Effector CD4-positive, alpha-beta T cell (primary cell): Measurements from ENCODE around the gene WDR37.

Experiments used
- DNase-seq: peaks from one replicate; pipeline ENCODE4 v3.0.0-alpha.2; 2020

Gene WDR37

DNA sequence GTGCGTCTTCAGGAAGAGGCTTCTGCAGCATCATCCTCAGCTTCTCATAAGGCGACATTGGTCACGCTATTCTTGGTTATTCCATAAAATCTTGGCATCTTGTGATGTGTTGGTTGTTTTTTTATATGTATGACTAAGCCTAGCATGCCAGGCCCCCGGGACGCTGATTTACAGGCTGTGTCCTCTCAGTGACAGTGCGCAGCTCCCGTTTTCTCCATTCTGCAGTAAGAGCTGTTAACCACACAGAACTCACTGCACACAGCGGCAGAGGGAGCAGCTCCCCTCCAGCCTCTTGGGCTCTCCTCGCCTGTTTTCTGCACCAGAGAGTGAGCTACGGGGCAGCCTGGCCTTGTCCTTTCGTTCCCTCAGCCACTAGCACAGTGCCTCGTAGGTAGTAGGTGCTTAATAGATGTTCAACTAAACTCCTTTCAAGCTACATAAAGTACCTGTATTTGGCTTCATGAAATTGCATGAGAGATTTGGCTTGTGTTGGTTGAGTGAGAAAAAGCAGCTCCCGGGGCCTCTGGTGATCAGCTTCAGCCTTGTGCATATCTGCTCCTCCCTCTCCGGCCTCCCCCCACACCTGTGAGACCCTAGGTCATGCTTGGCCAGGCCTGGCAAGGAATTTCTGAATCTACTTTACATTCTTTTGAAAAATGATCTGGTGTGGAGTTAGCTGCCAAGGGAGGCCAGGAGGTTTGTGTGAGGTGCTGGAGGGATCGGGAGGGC lies 116.2 kb downstream of the WDR37 start:
- DNase-seq, result no peak

DNA sequence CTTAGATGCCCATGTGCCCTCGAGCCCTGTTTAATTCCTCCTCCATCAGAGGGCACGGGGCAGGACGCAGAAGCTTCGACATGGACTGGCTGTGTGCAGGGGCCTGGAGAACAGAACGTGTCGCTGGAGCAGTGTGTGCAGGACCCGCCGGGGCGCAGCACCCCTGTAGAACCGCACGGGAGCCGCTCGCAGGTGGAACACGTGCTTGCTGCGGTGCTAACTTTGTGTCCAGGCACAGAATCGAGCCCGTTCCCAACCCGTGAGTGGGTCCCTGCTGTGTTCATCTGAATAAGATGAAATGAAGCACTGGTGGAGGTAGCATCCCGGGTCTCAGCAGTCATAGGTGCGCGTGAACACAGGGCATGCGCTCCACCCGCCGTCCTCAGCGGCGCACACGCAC lies 116.9 kb downstream of the WDR37 start:
- no peak for DNase-seq

DNA sequence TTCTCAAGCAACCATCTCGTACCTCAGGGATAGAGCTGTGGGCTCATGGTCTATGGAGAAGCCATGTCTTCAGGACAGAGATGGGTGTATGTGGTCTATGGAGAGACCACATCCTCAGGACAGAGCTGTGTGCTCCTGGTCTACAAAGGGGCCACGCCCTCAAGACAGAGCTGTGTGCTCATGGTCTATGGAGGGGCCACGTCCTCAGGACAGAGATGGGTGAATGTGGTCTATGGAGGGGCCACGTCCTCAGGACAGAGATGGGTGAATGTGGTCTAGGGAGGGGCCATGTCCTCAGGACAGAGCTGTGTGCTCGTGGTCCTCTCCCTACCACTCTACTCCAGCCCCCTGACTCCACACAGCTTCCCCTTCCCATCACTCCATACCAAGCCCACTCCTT lies 117.8 kb downstream of the WDR37 start:
- no peak for DNase-seq

DNA sequence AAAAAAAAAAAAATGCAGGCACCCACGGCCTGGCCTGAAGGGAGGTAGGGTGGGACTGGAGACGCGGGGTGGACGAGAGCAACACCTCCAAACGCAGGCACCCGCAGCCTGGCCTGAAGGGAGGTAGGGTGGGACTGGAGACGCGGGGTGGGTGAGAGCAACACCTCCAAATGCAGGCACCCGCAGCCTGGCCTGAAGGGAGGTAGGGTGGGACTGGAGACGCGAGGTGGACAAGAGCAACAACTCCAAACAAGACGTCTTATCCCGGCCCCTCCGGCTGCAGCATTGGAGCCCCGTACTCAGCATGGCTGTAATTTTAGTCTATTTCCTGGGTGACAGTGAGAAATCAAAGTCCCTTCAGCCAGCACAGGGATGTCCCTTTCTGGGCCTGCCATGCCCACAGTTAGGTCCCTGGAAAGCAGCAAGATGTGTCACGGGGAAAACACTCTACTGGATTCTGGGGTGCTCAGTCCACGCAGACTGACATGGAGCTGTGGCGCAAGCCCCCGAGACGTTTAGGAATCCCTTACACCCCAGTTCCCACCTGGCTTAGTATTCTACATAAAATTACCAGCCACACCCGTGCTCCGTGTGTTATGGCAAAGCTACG lies 119.9 kb downstream of the WDR37 start:
- no peak for DNase-seq

DNA sequence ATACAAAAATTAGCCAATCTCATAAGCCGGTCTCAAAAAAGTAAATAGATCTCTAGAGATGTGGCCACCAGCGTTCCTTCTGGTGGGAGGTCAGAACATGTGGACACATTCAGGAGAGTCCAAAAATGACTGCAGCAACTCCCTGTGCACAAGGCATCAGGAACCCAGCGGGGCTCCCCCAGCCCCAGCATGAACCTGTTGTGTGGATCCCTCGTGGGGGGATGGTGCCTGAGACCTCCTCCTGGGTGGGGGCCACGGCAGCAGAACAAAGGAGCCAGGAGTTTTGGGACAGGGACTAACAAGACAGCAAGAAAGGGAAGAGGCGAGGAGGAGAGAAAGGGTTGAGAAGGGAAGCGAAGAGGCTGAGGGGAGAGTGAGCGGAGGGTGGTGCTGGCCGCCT lies 121.8 kb downstream of the WDR37 start:
- no peak for DNase-seq

DNA sequence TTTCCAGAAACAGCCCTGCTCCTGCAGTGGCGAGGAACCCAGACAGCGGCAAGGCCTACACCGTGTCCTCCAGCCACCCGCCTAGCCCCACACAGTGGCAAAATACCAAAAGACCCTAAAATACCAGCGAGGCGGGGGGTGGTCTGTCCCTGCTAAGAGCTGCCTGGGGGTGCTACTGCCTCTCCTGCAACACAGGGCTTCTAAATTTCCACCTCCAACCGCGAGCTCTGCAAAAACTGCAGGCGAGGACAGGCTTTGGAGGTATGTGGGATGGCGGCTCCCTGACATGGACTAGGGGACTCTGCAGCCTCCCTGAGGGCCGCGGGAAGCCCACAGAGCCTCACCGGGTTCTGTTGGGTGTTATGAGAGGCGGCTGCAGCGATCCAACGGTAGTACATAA lies 122.3 kb downstream of the WDR37 start:
- DNase-seq, result no peak

DNA sequence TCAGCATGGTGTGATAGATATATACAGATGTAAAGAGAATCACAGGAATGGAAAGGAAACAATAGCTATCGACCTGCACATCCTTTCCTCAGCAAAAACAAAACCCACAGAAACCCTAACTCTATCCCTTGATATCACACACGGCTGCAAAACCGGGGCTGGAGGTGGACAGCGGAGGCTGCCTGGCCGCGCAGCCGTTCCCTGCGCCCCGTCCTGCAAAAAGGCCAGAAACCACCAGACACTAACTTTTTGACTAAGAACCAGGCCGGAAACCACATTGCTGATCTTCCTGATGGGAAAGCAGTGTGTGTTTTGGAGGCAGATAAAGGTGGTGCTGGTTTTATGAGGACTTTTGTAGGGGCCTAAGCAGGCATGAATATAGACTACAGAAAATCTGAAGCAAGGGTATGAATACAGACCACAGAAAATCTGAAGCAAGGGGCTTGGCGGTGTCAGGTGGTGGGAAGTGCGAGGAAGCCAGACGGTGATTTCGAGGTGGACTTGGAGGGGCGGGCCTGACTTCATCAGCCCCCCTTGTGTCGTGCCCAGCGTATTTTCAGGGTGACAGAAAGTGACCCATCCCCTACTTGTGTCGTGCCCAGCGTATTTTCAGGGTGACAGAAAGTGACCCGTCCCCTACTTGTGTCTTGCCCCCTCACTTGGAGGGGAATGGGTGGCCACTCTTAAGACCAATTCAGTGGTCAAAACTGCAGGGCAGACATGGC lies 123.3 kb downstream of the WDR37 start:
- DNase-seq, result no peak

DNA sequence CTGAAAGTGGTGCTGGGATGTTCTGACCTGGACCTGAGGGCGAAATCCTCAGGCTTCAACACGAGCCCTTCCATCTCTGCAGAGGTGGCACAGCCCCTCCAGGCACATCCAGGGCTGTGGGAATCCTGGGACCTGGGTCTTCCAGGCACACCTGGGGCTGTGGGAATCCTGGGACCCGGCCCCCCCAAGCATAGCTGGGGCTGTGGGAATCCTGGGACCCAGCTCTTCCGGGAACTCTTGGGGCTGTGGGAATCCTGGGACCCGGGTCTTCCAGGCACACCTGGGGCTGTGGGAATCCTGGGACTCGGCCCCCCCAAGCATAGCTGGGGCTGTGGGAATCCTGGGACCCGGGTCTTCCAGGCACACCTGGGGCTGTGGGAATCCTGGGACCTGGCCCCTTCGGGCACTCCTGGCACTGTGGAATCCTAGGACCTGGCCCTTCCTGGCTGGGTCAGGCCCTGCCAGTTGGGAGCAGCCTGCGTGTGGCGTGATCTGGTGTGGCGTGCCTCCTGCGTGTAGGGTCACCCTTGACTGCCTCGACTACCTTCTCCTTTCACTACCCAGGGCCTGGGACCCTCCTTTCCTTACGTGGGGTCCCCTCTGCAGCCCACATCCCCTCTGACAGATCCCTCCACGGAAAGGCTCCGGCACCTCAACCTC lies 124.0 kb downstream of the WDR37 start:
- DNase-seq, result no peak

DNA sequence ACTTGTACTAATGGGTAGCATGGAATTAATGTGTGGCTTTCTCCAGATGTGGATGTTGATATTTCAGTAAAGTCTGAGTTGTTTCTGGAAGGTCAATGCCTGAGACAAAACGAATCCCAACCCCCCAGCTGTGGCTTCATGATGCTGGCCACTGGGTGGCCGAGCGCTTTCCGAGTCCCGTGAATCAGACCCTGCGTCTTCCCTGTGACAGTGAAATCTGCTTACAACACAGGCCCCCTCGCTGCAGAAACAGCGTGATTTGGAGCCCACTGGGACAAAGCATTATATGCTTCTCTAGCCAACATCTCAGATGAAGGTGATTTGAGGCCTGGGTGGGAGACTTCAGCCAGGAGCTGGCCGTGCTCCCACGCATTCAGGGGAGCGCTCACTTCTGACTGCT lies 124.7 kb downstream of the WDR37 start:
- DNase-seq, result no peak
